Suppressor macrophage (primary cell): ENCODE data around the gene PRRT2.

Source experiments
- DNase-seq, 4 experiments: peaks; one replicate each; pipeline ENCODE4 v3.0.0-alpha.2; 2020 to 2022

The PRRT2 gene

GRCh38 chr16:29835926-29836325 lies 23.9 kb downstream of the PRRT2 start:
- no peak for DNase-seq

DNA sequence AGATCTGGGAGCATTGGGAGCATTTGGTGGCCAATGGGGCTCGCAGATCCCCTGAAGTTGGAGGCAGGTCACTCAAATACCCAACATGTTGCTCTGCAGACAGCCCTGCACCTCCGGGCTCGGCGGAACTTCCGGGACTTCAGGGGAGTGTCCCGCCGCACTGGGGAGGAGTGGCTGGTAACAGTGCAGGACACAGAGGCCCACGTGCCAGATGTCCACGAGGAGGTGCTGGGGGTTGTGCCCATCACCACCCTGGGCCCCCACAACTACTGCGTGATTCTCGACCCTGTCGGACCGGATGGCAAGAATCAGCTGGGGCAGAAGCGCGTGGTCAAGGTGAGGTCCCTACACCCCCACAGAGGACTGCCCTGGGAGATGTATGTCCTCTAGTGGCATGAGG lies 24.6 kb downstream of the PRRT2 start:
- DNase-seq = no peak

DNA sequence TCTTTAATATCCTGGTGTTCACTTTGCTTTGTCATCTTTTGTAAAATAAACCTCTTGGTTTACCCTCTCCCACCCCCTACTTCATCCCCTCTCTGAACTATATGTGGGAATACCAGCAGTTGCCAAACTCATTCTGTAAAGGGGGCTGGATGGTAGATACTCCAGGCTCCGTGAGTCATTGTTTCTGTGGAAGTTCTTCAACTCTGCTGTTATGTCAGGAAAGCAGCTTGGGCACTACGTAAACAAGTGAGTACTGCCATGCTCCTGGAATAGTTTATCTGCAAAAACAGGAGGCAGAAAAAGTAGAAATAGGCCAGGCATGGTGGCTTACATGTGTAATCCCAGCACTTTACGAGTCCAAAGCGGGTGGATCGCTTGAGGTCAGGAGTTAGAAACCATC lies 25.8 kb downstream of the PRRT2 start:
- no peak for DNase-seq

DNA sequence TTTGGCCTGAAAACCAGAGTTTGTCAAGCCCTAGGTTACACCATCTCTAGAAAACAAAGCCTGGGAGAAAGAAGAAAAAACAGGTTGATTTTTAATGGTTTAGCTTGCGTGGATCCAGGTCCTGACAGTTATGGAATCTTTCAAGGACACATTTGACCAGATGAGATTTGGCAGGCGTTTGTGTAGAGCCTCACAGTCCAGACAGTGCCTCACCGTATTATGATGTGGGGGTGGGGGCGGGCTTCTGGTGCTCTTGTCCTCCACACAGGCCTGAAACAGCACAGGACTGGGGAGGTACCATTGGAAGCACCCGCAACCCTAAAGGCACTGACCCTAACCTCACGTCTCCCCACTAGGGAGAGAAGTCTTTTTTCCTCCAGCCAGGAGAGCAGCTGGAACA lies 27.8 kb downstream of the PRRT2 start:
- no peak for DNase-seq

DNA sequence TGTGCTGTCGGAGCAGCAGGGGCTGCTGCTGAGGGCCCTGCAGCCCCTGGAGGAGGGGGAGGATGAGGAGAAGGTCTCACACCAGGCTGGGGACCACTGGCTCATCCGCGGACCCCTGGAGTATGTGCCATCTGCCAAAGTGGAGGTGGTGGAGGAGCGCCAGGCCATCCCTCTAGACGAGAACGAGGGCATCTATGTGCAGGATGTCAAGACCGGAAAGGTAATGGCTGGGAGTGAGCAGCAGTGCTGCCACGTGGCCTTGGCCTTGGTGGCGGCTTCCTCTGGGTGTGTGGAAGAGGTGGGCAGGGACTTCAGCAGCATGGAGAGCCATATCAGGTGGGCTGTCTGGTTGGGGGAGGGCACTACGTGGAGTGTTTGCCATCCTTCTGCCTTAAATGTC lies 28.2 kb downstream of the PRRT2 start:
- DNase-seq = no peak

DNA sequence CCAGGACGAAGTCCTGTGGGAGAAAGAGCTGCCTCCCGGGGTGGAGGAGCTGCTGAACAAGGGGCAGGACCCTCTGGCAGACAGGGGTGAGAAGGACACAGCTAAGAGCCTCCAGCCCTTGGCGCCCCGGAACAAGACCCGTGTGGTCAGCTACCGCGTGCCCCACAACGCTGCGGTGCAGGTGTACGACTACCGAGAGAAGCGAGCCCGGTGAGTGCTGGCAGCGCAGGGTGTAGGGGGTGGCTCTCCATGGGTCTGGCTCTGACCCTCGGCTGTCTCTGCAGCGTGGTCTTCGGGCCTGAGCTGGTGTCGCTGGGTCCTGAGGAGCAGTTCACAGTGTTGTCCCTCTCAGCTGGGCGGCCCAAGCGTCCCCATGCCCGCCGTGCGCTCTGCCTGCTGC lies 29.6 kb downstream of the PRRT2 start:
- no peak for DNase-seq

GRCh38 chr16:29842732-29843346 lies 30.8 kb downstream of the PRRT2 start:
- no peak for DNase-seq

DNA sequence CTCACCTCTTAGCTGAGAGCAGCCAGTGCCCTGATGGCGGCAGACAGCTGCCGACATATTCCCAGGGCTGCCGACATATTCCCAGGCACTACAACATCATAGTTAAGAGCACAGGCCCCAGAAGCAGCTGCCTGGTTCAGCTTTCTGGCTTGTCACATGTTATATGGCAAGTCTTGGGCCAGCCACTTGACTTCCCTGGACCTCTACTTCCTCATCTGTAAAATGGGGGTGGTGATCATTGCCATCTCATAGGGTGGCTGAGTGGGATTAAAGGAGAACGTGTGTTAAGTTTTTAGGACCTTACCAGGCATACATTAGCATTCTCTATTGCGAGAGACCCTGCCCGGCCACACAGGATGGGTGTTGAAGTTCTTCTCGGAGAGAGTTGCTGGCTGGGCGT lies 31.9 kb downstream of the PRRT2 start:
- peak in 3 of 4 experiments; percentile 32 to 51 (median 50) for DNase-seq

GRCh38 chr16:29844575-29845331 lies 32.8 kb downstream of the PRRT2 start:
- DNase-seq = no peak

GRCh38 chr16:29845656-29846055 lies 33.7 kb downstream of the PRRT2 start:
- no peak for DNase-seq

DNA sequence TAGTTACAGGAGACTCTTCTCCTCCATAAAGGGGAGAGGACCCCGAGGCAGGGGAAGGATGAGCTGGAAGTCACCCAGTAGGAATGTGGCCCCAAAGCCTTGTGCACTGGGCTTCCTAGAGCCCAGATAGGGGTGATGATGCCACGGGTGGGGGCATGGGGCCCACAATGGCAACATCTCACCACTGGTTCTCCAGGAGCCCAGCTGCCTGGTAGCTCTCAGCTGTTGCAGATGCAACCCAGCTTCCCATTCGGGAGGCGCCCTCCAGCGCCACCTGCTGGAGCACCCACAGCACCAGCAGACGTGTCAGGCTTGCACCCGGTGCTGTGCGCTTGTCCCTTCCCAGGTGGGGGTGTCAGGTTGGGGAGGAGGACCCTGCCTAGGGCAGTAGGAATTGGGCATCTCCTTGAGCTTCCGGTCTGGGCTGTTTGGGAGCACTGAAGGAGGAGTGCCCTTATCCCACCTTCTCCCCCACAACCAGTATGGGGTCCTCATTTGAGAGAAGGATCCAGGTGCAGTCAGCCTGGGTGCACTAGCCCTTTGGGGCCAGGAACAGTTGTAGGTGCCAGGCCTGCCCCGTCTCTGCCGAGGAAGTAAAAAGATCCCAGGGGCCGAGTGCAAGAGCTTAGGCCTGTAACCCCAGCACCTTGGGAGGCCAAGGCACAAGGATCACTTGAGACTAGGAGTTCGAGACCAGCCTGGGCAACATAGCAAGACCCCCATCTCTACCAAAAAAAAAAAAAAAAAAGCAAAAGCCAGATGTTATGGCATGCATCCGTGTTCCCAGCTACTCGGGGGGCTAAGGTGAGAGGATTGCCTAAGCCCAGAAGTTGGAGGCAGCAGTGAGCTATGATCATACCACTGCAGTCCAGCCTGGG lies 36.7 kb downstream of the PRRT2 start:
- DNase-seq = peak; percentile 80 to 90 (median 82)

- no peak for DNase-seq
Observed at GRCh38 chr16:29849505-29849904, 37.5 kb downstream of the PRRT2 start.

GRCh38 chr16:29850998-29851397 lies 39.0 kb downstream of the PRRT2 start:
- DNase-seq = peak in 1 of 4 experiments; percentile 7

GRCh38 chr16:29852654-29853053 lies 40.7 kb downstream of the PRRT2 start:
- DNase-seq = peak; percentile 48 to 75 (median 70)

DNA sequence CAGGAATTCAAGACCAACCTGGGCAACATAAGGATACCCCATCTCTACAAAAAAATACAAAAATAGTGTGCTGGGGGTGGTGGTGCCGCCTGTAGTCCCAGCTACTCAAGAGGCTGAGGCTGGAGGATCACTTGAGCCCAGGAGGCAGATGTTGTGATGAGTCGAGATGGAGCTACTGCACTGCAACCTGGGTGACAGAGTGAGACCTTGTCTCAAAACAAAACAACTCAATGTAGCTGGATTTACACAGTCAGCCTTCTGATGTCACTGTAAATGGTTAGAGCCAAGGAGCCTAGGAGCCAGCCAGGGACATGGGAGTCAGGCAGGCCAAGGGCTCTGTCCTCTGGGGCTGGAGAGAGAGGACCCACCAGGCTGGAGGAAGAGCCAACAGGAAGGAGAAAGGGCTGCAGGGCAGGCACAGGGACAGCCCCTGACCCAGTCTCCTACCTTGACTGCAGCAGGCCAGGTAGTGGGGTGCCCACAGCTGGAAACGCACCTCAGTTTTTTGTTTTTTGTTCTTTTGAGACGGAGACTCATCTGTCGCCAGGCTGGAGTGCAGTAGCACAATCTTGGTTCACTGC lies 42.6 kb downstream of the PRRT2 start:
- DNase-seq = no peak

DNA sequence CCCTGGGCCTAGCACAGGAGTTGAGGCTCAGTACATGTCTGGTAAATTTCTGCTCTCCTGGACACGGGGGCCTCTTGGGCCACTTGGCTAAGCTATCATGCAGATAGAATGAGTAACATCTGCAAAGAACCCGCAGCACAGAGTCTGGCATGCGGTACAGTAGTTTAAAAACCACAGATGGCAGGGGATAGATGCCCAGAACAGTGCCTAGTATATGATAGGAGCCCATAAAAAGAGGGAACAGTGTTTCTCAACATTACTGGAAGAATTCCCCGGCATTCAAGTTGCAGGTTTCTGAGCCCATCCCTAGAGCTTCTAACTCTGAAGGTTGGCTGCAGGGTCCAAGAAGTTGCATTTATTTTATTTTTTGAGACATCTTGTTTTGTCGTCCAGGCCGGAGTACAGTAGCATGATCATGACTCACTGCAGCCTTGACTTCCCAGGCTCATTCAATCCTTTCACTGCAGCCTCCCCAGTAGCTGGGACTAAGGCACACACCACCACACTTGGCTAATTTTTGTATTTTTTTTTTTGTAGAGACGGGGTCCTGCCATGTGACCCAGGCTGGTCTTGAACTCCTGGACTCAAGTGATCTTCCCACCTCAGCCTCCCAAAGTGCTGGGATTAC lies 45.3 kb downstream of the PRRT2 start:
- no peak for DNase-seq

DNA sequence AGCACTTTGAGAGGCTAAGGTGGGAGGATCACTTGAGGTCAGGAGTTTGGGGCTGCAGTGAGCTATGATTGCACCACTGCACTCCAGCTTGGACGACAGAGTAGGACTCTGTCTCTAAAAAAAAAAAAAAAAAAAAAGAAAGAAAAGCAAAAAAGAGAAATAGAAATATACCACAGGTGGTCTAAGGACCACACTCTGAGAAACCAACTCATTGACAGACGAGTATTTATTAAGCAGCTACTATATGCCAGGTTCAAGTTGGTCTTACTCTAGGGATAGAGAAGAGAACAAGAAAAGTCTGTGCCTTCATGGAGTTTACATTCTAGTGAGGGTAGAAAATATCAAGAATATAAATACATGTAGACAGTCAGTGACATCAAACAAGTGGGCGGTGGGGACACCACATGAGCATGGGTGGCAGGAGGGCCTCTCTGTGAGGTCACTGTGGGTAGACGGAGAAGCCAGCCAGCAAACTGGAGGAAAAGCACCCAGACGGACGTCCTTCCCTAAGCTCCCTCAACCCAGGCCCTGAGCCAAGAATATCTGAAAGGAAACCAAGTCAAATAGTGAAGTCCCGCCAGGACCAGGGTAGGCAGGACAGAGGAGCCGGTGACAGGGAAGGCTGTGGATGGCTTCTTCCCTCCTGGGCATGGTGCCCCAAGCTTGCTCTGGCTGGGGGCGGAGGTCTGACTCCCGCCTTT lies 46.3 kb downstream of the PRRT2 start:
- peak; percentile 62 to 77 (median 68) for DNase-seq

DNA sequence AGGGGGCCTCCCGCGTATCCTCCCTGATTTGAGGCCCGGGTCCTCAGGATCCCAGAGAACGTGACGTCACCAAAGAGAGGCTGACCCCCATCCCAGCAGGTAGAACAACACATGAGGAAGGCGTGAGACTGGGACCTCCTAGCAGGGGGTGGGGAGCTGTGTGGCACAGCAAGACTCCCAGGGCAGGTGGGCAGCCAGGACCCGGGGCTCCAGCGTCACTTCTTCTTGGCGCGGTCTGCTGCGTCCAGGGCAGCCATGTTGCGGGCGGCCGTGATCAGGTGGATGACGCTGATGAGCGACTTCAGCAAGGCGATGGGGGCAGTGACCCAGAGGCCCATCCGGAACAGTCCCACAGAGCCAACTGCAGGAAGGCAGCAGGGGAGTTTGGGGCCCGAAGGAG lies 47.0 kb downstream of the PRRT2 start:
- DNase-seq = no peak

DNA sequence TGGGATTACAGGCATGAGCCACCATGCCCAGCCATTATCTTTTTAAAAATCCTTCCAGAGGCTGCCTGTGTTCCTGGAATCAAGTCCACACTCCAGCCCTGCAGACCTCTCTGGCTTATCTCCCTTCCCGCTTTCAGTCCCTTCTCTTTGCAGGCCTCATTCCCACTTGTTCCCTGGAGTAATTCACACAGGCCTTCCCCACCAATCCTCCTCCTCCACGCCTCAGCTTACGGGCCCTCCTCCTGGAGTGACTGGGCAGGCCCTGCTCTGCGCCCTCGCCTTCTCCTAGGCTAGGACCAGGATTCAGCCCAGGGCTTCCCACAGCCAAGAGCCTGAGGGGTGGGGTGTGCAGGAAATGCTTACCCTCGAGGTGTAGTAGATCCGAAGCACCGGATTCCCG lies 48.2 kb downstream of the PRRT2 start:
- DNase-seq = no peak

DNA sequence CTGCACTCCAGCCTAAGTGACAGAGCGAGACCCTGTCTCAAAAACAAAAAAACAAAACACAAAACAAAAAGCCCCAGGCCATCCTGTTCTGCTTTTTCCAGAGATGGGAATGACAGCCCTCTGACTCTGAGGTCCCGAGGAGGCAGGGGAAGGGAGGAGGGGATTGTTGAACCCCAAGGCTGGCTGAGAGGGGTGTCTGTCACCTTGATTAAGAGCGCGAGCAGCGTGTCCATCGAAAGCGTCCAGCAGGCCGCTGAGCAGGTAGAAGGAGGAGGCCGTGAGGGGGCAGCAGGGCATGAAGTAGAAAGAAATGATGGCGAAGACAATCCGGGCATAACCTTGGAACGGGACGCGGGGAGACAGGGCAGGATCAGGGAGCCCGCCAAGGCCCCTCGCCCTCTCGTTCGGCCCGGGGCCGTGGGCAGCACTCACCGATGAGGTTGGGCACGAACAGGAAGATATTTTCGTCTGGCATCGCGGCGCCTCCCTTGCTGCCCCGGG lies 50.4 kb downstream of the PRRT2 start:
- DNase-seq = peak; percentile 13 to 48 (median 31)

DNA sequence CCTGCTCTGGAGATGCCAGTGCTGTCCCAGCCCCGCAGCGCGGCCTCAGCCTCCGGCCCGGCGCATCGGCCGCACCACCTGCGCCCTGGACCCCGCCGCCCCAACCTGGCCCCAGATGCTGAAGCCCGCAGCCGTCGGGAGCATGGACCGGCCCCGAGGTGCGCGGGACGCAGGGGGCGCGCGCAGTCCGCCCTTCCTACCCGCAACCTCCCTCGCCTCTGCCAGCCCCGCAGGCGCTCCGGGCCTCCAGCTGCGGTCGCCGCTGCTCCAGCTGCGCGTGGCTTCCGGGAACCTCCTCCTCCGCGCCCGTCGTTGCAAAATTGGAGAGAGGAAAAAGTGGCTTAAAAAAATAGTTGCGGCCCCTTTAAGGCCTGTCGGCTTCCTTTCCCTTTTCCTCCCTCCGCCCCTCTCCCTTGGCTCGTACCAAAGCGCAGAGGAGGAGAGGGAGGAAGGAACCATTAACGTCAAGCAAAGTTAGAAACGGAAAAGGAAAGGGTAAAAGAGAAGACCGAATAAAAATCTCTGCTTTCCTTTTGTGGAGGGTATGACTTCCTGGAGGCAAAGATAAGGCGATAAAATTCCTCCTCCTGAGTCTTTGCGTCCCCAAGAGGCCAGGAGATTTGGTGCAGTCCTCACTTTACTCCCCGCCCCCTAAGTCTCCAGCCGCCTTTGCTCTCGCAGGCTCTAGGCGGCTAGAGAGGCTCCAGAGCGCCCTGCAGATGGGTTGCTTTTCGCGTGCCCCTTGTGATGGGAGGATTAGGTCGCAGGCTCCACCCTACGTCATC lies 51.1 kb downstream of the PRRT2 start, which contains the start of gene CDIPT:
CDIPT (minus strand) TSS at position 343 of the 785 bp plus-strand sequence. CDS start 369 bp downstream, outside the sequence.
- DNase-seq = peak; percentile 97 to 99 (median 98)
